ENCODE data around the gene IFIT1B. TPM values are rescaled to one million over a fixed set of nuclear protein-coding genes. Genes with fewer than 3 reads are reported as not detected.
"Not testable (repeated sequence)": the region's sequence is repeated elsewhere in the genome, so short reads cannot be mapped to it uniquely, and the experiment has no call there.

The IFIT1B gene
- polyA plus RNA-seq, 3 donors: 0.11 to 0.14 (median 0.12) TPM

- DNase-seq (ENCODE audit: low read depth in 3 of 3, low spot score in 2 of 3): no peak
Measured at GRCh38 chr10:89374713-89375141, 3.1 kb upstream of the IFIT1B start.

DNA sequence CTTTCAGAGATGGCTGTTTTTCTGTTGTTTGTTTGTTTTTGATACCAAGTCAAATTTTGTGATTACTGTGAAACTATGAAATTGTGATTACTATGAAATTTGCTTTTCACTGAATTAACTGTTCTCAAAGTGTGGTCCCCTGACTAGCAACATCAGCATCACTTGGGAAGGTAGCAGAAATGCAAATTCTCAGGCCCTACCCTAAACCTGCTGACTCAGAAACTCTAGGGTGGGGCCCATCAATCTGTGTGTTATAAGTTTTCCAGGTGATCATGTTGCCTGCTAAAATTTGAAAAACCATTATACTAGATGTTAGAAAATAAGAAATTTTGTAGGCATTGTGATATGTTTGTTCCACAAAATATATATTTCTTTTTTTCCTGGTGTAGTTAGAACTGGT, 1.2 kb downstream of the IFIT1B start:
- no peak for DNase-seq (ENCODE audit: low read depth in 3 of 3, low spot score in 2 of 3)

DNA sequence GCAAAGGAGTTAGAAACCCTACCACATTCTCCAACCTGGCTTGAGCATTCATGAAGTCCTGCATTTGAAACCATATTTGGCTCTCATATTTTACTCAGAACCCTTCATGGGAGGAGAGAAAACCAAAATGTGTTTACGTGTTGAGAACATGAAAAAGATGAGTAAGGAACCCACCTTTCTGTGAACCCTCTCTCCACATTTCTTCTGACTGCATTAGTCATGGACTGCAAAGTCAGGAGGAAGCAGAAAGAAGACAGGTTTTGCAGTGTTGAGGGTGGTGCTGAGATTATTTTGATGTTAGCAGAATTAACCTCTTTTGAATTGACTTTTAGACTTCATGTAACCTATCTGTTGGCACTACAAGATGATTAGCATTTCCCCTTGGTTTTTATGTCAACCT, 4.9 kb downstream of the IFIT1B start:
- no peak for DNase-seq (ENCODE audit: low read depth in 3 of 3, low spot score in 2 of 3)

DNA sequence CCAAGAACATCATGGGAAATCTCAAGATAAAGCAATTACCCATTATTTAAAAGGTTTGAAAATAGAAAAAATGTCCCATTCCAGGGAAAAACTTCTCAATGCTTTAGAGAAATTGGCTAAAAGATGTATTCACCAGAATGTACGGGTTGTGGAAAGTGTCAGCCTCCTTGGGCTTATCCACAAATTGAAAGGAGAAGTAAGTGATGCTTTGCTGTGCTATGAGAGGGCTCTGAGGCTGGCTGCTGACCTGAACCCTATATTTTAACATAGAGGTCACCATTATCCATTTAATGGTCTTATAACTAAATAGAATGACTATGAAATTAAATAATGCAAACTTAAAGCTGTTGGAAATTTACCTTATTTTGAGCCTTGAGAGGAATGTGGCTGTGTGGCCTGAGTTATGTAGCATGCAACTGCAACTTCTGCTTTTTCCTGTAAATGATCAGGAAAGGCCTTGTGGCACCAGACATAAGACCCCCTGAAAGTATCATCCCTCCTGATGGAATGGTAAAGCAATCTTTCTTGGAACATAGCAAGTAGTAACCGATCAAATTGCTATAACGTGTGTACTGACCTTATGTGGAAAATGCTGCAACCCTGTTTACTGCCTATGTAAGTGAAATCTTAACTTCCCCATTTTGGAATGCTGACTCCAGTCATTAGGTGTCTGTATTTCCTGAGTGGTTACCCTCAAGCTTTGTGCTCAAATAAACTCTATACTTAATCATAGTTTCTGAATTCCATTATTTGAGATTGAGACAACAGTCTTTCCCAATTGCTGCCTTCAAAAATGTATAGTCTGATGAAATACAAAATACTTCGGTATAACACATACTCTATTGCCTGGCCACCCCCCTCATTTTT, 6.9 kb downstream of the IFIT1B start:
- DNase-seq (ENCODE audit: low read depth in 3 of 3, low spot score in 2 of 3): no peak

DNA sequence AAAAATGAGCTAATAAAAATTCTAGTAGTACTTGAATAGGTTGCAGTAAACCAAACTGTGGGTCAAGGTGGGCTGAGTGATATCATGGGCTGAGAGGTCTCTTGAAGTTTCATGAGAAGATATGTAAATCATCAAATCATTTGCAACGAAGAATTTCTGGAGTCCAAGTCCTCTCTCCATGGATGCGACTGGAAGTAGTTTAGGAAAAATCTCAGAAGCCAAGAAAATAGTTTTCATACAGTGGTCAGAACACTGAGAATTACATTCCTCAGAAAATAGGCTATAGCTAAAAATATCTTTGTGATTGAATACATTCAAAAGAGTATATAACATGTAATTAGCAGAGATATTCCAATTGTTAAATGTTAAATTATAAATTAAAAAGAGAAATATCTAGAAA, 10.9 kb downstream of the IFIT1B start:
- DNase-seq (ENCODE audit: low read depth in 3 of 3, low spot score in 2 of 3): no peak

DNA sequence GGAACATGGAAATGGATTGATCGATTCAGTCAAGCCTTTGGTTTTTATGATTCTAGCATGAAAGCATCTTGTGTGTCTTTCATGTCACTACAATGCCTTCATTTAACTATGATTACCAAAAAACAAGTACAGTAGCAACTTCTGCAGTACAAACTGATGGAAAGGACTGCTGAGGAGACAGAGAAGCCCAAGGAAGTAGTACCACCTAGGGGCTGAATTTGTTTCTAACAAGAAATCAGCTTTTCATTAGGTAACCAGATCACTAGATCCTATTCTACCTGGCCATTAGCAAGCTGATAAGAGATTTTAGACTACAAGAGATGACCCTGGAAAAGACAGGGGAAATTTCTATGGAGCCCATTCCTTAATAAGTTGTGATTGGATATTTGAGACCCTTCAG, 11.4 kb downstream of the IFIT1B start:
- DNase-seq (ENCODE audit: low read depth in 3 of 3, low spot score in 2 of 3): no peak

GRCh38 chr10:89390476-89391225, 12.8 kb downstream of the IFIT1B start:
- DNase-seq (ENCODE audit: low read depth in 3 of 3, low spot score in 2 of 3): no peak

DNA sequence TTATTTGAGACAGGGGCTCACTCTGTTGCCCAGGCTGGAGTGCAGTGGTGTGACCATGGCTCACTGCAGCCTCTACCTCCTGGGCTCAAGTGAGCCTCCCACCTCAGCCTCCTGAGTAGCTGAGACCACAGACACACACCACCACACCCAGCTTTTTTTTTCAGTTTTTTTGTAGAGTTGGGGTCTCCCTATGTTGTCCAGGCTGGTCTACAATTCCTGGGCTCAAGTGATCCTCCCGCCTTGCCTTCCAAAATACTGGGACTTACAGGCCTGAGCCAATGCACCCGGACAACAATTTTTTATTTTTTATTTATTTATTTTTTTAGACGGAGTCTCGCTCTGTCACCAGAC, 13.3 kb downstream of the IFIT1B start:
- DNase-seq (ENCODE audit: low read depth in 3 of 3, low spot score in 2 of 3): not testable (repeated sequence)

DNA sequence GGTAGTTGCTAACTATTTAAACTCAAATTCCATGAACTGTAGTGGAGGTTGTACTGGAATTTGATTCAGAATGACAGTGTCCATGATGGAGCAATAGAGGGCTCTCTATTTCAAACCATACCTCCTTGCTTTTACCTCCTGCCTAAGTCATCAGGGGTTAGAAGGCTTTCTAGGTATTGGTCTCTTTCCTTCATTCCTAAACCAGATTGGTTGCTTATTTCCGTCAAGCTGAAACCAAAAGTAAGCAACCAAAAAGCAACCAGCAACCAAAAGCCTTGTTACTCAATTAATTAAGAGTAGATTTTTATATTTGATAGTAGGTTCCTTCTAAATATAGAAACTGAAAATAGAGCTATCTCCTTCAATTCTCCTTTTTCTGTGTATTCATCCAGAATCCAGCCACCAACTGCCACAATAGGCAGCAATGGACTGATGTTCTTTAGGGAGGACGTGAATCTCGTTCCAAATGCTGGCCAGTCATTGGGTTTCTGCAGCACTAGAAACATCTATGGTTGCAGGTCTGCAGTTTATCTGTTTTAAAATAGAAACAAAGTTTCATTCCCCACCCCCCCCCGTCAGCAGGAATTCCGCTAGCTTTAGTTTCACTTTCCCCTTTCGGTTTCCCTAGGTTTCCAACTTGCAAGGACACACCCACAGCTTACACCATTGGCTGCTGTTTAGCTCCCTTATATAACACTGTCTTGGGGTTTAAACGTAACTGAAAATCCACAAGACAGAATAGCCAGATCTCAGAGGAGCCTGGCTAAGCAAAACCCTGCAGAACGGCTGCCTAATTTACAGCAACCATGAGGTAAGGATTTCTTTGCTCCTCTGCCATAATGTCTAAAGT, 14.3 kb downstream of the IFIT1B start, which contains the start of gene IFIT1:
TSS of gene IFIT1 (plus strand) at position 717 of the 850 bp plus-strand sequence. CDS start at position 807, 90 bp downstream.
- peak in 1 of 3 donors; percentile 80 for DNase-seq (ENCODE audit: low read depth in 3 of 3, low spot score in 2 of 3)

GRCh38 chr10:89392974-89393373, 15.1 kb downstream of the IFIT1B start:
- no peak for DNase-seq (ENCODE audit: low read depth in 3 of 3, low spot score in 2 of 3)

GRCh38 chr10:89393898-89394297, 16.0 kb downstream of the IFIT1B start:
- DNase-seq (ENCODE audit: low read depth in 3 of 3, low spot score in 2 of 3): no peak

GRCh38 chr10:89395141-89395540, 17.3 kb downstream of the IFIT1B start:
- no peak for DNase-seq (ENCODE audit: low read depth in 3 of 3, low spot score in 2 of 3)

GRCh38 chr10:89398003-89398749, 20.3 kb downstream of the IFIT1B start:
- no peak for DNase-seq (ENCODE audit: low read depth in 3 of 3, low spot score in 2 of 3)

- DNase-seq (ENCODE audit: low read depth in 3 of 3, low spot score in 2 of 3): no peak
Measured at GRCh38 chr10:89399956-89400355, 22.1 kb downstream of the IFIT1B start.

GRCh38 chr10:89403043-89403442, 25.2 kb downstream of the IFIT1B start:
- no peak for DNase-seq (ENCODE audit: low read depth in 3 of 3, low spot score in 2 of 3)

GRCh38 chr10:89404104-89405047, 26.5 kb downstream of the IFIT1B start:
- no peak for DNase-seq (ENCODE audit: low read depth in 3 of 3, low spot score in 2 of 3)

- DNase-seq (ENCODE audit: low read depth in 3 of 3, low spot score in 2 of 3): not testable (repeated sequence)
Measured at GRCh38 chr10:89406178-89406577, 28.3 kb downstream of the IFIT1B start.

DNA sequence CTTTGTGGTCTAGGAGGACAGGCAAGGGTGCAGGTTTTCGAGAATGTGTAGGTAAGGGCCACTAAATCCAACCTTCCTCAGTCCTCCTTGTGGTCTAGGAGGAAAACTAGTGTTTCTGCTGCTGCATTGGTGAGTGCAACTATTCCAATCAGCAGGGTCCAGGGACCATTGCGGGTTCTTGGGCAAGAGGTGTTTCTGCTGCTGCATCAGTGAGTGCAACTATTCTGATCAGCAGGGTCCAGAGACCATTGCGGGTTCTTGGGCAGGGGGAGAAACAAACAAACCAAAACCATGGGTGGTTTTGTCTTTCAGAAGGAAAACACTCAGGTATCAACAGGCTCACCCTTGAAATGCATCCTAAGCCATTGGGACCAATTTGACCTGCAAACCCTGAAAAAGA, 29.9 kb downstream of the IFIT1B start:
- not testable (repeated sequence) for DNase-seq (ENCODE audit: low read depth in 3 of 3, low spot score in 2 of 3)

GRCh38 chr10:89409282-89409681, 31.4 kb downstream of the IFIT1B start:
- not testable (repeated sequence) for DNase-seq (ENCODE audit: low read depth in 3 of 3, low spot score in 2 of 3)
